Memory B cell (primary cell): ENCODE measurements around the gene CKS1B.

ENCODE experiments used
- ATAC-seq: fragments of 150-1000 bp; cut with Tn5 transposase; 2 replicates; pipeline ENCODE4 v1.10.0; 2021; ENCODE audit warnings: low read depth, mild to moderate bottlenecking, moderate library complexity
- DNase-seq, 2 donors: peaks; one replicate each; pipeline ENCODE4 v3.0.0; 2022; ENCODE audit warnings: low spot score in 2 of 2
- H3K27ac Mint-ChIP-seq: one replicate; pipeline ENCODE4 v1.8.0; 2022; ENCODE audit warnings: mild to moderate bottlenecking, moderate library complexity, mixed read lengths
- H3K27me3 Mint-ChIP-seq: one replicate; pipeline ENCODE4 v1.8.0; 2022; ENCODE audit warnings: mixed read lengths
- H3K36me3 Mint-ChIP-seq: one replicate; pipeline ENCODE4 v1.8.0; 2022; ENCODE audit warnings: mild to moderate bottlenecking, mixed read lengths
- H3K4me1 Mint-ChIP-seq: one replicate; pipeline ENCODE4 v1.8.0; 2022; ENCODE audit warnings: mixed read lengths
- H3K4me3 Mint-ChIP-seq: one replicate; pipeline ENCODE4 v1.8.0; 2022; ENCODE audit warnings: mild to moderate bottlenecking, moderate library complexity, mixed read lengths
- H3K9me3 Mint-ChIP-seq: one replicate; pipeline ENCODE4 v1.8.0; 2022; ENCODE audit warnings: mixed read lengths

CKS1B gene

DNA sequence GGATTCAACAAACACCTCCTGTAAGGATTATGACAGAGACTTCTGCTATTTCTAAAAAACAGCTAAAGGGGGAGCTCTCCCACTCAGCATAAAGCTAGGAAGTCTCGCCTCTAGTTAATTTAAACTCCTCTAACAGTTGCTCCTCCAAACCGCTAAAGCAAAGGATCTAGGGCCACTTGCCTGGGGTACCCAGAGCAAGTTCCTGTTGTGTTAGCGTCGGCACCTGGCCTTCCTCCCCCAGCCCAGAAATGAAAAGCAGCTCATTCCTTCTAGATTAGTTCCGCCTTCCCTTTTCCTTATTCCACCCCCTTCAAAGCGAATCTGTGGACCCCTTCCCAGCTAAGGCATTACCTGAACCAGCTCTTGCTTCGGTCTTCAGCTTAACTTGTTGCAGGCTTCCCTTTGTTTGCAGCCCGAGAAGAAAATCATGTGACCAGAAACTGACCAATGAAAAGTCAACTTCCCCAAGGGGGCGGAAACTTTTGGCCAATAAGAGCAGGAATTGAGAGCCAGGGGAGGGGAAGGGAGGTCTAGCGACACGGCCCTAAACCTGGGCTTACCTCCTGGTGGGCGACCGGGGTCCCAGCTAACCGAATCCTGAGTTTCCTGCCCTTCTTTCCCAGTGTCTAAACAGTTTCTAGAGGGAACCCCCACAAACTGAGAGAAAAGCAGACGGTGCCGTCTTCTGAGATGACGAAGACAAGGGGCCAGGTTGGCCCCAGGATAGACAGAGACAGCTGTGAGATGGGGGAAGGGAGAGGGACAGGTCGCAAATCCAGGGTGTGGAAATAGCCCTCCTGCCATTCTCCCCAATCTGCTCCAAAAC lies 18.6 kb upstream of the CKS1B start, which contains the start of gene PBXIP1:
TSS of gene PBXIP1 (minus strand) at position 382 of the 826 bp plus-strand sequence. CDS start 2,378 bp downstream, outside the sequence.
- DNase-seq (peak; percentile 80 to 91), ATAC-seq (peak; percentile 59)
- Mint-ChIP-seq H3K9me3 (no peaks in the 10 kb centered on the region), H3K36me3 (peaks cover 1% of the 10 kb centered on the region), H3K4me1 (peaks cover 47% of the 10 kb centered on the region), H3K27me3 (no peaks in the 10 kb centered on the region), H3K27ac (peak within 1 kb of the TSS; percentile 99), H3K4me3 (peak within 1 kb of the TSS; percentile 99)

DNA sequence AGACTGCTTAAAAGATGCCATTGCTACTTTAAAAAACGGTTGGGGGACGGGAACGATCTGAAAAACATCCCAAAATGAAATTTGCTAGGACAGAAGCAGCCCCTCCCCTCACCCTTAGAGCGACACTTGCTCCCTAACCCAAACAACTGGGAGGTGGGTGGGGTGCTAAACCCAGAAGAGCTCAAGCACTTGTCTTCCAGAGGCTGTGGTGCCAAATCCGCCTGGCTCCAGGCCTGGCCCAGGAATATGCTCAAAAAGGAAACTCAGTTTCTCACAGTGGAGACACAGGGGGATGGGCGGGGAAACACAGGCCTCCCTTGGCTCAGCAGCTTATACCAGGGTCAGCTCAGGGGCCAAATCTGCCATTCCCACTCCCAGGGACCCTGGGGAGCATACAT lies 17.9 kb upstream of the CKS1B start:
- DNase-seq (no peak), ATAC-seq (no peak)
- Mint-ChIP-seq H3K4me3 (peak overlapping the region; percentile 99), H3K36me3 (peaks cover 1% of the 10 kb centered on the region), H3K27me3 (no peaks in the 10 kb centered on the region), H3K4me1 (peaks cover 50% of the 10 kb centered on the region), H3K27ac (peak overlapping the region; percentile 99), H3K9me3 (no peaks in the 10 kb centered on the region)

DNA sequence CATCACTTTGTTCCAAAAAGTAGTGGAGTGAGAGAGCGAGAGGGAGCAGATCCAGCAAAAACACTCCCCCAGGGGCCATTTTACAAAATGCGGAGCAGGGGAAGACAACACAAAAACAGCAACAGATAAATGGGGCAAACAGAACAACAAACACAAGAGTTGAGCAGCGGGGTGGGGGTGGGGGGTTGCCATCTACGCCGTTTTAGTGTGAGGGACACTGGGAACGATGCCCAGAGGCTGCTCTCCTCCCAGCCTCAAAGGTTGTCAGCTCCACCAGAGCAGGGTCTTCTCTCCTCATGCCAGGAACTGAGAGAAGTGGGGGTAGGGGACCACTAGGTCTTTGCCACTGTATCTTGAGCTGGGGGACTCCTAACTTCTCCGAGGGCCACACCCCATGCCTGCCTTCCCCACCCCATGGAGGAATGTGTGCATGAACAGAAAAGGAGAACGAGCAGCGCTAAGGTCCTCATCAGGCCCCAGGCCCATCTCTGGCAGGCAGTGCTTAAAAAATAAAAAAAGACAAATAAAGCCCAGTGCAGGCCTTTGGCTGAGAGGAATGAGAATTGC lies 17.3 kb upstream of the CKS1B start:
- H3K27ac Mint-ChIP-seq, result no peak overlapping the region
- H3K4me1 Mint-ChIP-seq, result peaks cover 45% of the 10 kb centered on the region
- ATAC-seq, result no peak
- DNase-seq, result no peak
- H3K9me3 Mint-ChIP-seq, result no peaks in the 10 kb centered on the region
- peaks cover 1% of the 10 kb centered on the region for H3K36me3 Mint-ChIP-seq
- no peak overlapping the region for H3K4me3 Mint-ChIP-seq
- H3K27me3 Mint-ChIP-seq, result no peaks in the 10 kb centered on the region

DNA sequence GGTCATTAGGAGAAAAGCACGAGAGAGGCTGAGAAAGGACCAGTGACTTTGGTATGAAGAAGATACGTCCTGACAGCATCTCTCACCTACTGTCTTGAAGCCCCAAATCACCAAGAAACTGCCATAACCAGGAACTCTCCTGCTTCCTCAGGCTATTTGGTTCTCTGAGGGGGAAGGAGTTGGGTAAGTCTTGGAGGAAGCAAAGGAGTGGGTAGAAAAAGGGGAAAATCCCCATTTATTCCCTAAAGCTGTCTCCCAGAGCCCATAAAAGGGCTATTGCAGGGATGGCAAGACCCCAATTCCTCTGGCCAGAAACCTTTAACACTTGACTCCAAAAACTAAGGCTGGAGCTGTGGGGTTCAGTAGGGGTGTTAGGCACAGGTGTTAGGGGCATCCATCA lies 16.4 kb upstream of the CKS1B start:
- ATAC-seq (no peak), DNase-seq (no peak)
- H3K9me3 Mint-ChIP-seq, result no peaks in the 10 kb centered on the region
- peaks cover 1% of the 10 kb centered on the region for H3K36me3 Mint-ChIP-seq
- no peak overlapping the region for H3K4me3 Mint-ChIP-seq
- no peak overlapping the region for H3K27ac Mint-ChIP-seq
- no peaks in the 10 kb centered on the region for H3K27me3 Mint-ChIP-seq
- H3K4me1 Mint-ChIP-seq, result peaks cover 36% of the 10 kb centered on the region

DNA sequence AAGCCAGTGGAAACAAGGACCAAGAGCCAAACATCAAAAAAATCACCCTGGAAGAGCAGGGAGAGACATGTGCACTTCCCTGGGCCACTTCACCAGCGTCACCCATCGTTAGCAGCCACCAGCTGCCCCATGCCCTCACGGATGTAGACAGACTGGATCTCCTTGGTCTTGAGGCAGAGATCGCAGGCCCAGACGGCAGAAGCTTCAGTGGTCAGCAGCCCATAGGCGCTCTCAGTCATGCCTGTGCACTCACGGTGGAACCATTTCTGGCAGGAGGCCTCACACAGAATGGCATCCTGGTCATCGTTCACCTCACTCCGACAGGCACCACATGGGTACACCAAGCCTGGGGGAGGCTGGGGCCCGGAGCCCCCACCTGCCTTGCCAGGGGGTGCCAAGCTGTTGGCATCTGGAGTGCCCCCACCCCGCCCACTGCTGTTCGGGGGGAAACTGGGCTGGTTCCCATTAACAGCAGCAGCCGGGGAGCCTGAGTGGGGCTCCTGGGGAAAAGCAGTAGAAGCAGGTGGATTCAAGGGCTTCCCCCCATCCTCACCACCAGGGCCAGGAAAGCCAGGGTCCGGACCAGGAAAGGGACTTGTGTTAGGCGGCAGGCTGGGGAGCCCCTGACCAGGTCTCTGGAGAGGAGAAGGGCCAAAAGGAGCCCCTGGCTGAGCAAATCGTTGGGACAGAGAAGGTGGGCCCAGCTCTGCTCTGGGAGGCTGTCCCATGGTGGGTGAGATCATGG lies 15.6 kb upstream of the CKS1B start:
- Mint-ChIP-seq H3K9me3 (no peaks in the 10 kb centered on the region), H3K27ac (no peak overlapping the region), H3K36me3 (peaks cover 5% of the 10 kb centered on the region), H3K4me3 (peak overlapping the region; percentile 44), H3K27me3 (no peaks in the 10 kb centered on the region), H3K4me1 (peaks cover 34% of the 10 kb centered on the region)
- ATAC-seq, result no peak
- no peak for DNase-seq

DNA sequence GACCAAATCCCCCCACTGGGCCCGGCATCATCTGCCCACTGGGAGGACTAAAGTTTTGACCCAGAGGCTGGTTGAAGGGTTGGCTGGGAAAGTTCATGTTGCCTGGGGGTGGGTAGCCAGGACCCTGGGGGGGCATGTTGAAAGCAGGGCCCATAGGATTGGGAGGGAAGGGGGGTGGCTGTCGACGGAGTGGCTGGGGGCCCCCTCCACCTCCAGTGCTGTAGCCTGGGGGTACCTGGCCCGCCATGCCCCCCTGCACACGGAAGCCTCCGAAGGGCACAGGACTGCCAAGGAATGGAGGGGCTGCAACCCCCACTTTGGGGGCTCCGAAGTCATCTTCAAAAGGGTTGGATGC lies 15.1 kb upstream of the CKS1B start:
- Mint-ChIP-seq H3K4me1 (peaks cover 30% of the 10 kb centered on the region), H3K27ac (no peak overlapping the region), H3K4me3 (peak overlapping the region; percentile 44), H3K36me3 (peaks cover 7% of the 10 kb centered on the region), H3K9me3 (no peaks in the 10 kb centered on the region), H3K27me3 (no peaks in the 10 kb centered on the region)
- DNase-seq (no peak), ATAC-seq (no peak)

DNA sequence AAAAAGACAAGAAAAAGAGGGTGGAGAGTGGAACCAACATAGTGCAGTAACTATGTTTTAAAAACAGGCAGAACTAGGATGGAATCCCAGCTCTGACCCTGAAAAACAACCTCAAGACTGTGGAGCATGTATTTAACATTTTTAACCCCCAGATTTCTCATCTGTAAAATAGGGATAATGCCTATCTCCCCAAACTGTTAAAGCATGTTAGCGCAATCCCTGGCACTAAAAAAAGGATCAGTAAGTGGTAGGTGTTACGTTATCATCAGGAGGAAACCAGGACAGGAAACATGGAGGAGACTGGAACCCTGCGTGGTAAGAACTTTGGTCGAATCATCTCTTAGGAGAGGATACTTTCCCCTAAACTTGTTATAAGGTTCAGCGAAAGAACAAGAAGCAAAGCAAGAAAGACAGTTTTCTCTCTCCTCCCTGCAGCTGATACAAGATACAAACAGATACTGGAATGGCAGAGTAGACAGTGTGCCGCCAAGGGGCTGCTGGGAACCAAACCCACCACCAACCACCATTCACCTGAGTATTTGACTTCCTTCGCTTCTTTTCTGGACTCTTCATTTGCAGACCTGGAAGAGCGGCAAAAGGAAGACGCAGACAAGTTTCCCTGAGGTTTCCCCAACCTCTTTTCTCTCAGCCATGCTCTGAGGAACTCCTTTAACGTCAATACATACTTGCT lies 13.9 kb upstream of the CKS1B start:
- H3K27me3 Mint-ChIP-seq, result no peaks in the 10 kb centered on the region
- ATAC-seq, result no peak

DNA sequence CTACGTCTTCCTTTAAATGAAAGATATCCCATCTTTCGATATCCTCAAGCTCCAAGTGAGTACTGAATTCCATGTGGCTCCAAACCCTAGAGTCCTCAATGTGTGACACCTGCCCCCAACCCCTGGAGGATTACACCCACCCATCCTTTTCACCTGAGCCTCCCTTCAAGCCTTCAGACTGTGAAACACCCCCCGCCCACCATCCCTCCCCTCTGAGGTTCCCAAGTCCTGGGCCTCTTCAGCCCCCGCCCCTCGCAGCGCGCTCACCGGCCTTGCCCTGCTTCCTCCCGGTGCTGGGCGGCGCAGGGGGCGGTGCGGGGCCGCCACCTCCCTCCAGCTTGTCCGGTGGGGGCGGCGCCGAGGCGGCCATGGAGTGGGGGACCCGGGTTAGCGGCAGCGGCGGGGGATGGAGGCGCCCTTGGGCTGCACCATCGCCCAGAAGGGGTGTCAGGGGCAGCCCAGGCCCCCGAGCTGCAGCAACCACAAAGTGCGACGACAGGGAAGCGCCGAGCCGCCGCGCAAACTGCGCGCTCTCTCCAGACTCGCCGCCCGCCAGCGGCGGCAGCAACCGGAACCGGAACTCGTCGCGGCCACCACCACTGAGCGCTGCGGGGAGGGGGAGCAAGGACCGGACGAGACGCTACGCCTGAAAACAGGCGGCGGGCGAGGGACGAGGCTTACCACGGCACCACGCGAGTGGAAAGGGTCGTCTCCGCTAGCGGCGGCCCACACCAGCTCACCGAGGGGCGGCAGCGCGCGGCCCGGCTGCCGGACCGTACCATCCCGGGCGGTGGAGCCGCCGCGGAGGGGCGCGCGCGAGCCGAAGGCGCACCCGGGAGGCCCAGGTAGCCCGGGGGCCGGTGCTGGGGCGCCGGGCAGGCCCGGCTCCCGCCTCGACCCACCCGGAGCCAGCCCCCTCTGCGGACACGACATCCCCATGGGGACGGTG lies 13.0 kb upstream of the CKS1B start, which contains the start of gene PYGO2:
TSS of gene PYGO2 (minus strand) at position 576 of the 949 bp plus-strand sequence. CDS start at position 370, 206 bp downstream.
- Mint-ChIP-seq H3K27ac (peak within 1 kb of the TSS; percentile 81), H3K4me1 (peaks cover 15% of the 10 kb centered on the region), H3K36me3 (peaks cover 10% of the 10 kb centered on the region), H3K4me3 (peak within 1 kb of the TSS; percentile 87), H3K27me3 (no peaks in the 10 kb centered on the region), H3K9me3 (no peaks in the 10 kb centered on the region)
- peak; percentile 79 for ATAC-seq
- DNase-seq, result peak; percentile 74 to 90

More for the DNA sequence above, 13.9 kb upstream of the CKS1B start:
- Mint-ChIP-seq H3K27ac (peak overlapping the region; percentile 81), H3K4me1 (peaks cover 22% of the 10 kb centered on the region), H3K36me3 (peaks cover 9% of the 10 kb centered on the region), H3K4me3 (peak overlapping the region; percentile 87), H3K9me3 (no peaks in the 10 kb centered on the region)
- no peak for DNase-seq

DNA sequence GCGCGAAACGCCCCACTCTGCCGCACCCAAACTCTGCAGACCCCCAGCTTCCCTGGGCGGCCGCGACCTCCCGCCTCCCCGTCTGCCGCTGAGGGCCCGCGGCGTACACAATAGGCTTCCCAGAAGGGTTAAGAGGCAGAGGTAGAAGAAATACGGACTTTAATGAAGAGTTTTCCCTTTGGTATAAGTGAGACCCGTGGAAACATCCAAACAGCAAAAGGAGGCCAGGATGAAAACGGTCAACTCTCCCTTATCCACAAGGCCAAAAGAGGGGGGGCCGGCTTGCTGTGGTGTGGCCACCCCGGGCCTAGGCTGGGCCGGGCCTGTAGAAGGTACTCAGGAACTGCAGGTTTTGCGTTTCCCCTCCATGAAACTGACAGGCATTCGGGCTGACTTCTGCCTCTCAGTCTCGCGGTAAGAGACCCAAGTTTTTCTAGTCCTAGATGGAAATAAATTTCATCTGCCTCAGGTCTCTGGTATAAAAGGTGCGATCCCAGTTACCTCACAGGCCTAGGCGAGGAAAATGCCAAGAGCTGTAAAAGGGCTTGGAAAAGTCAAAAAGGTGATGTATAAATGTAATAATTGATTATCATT lies 12.2 kb upstream of the CKS1B start:
- Mint-ChIP-seq H3K4me3 (peak overlapping the region; percentile 83), H3K9me3 (no peaks in the 10 kb centered on the region), H3K27me3 (no peaks in the 10 kb centered on the region), H3K27ac (peak overlapping the region; percentile 81), H3K36me3 (peaks cover 12% of the 10 kb centered on the region), H3K4me1 (peaks cover 15% of the 10 kb centered on the region)
- peak; percentile 20 for ATAC-seq
- DNase-seq, result no peak

DNA sequence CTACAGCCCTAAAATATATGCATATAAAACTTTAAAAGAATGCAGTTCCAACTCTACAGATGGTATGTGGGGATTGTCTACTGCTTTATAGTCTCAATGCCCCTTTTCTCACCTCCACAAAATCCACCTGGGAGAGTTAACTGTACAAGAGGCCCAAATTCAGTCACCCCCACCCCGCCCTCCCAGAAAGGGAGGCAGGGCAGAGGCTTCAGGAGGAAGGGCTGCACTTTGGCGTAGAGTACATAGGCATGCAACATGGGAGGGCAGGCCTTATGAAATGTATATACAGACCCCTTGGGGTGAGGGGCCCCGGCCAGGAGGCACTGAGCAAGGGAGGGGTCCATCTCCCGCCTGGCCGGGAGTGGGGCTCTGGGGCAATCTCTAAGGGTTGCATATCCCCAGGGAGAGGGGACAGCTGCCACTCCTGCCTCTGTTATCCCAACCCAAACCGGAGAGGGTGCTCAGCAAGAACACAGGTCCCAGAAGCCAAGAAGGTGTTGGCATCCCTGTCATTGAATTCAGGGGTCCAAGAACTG lies 11.6 kb upstream of the CKS1B start:
- ATAC-seq, result no peak
- no peaks in the 10 kb centered on the region for H3K27me3 Mint-ChIP-seq
- no peaks in the 10 kb centered on the region for H3K9me3 Mint-ChIP-seq

DNA sequence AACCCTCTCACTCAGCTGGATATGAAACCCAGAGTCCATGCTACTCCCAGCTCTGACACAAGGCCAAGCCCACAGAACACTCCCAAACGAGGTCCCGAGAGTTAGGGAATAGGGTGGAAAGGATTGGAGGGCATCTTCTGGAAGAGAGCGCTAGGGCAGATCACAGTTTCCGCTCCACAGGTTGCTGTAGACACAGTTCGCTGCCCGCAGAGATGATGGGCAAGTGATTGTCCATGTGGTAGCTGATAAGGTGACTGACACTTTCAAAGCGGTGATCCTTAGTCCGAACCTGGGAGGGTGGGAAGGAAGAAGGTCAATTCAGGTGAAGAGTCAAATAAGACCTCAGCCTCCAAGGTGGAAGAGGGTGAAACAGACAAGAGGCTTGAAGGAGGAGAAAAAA lies 10.8 kb upstream of the CKS1B start:
- H3K4me3 Mint-ChIP-seq, result no peak overlapping the region
- ATAC-seq (no peak), DNase-seq (no peak)
- peaks cover 17% of the 10 kb centered on the region for H3K36me3 Mint-ChIP-seq
- peaks cover 15% of the 10 kb centered on the region for H3K4me1 Mint-ChIP-seq
- H3K9me3 Mint-ChIP-seq, result no peaks in the 10 kb centered on the region
- no peak overlapping the region for H3K27ac Mint-ChIP-seq
- no peaks in the 10 kb centered on the region for H3K27me3 Mint-ChIP-seq

More for the DNA sequence above, 11.6 kb upstream of the CKS1B start:
- DNase-seq, result no peak
- Mint-ChIP-seq H3K36me3 (peaks cover 13% of the 10 kb centered on the region), H3K4me3 (peak overlapping the region; percentile 41), H3K4me1 (peaks cover 15% of the 10 kb centered on the region), H3K27ac (peak overlapping the region; percentile 81)

DNA sequence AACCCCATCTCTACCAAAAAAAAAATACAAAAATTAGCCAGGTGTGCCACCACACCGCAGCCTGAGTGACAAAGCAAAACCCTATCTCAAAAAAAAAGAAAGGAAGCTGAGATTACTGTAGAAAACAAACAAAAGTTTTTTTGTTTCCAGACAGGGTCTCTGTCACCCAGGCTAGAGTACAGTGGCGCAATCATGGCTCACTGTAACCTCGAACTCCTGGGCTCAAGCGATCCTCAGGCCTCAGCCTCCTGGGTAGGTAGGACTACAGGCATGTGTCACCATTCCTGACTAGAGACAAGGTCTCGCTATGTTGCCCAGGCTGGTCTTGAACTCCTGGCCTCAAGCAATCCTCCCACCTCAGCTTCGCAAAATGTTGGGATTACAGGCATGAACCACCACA lies 10.1 kb upstream of the CKS1B start:
- ATAC-seq, result no peak
- H3K4me1 Mint-ChIP-seq, result peaks cover 16% of the 10 kb centered on the region
- H3K27ac Mint-ChIP-seq, result no peak overlapping the region
- no peak overlapping the region for H3K4me3 Mint-ChIP-seq
- no peaks in the 10 kb centered on the region for H3K27me3 Mint-ChIP-seq
- no peak for DNase-seq
- peaks cover 19% of the 10 kb centered on the region for H3K36me3 Mint-ChIP-seq
- H3K9me3 Mint-ChIP-seq, result no peaks in the 10 kb centered on the region
